ENCODE measurements around the gene BHLHE23.

The BHLHE23 gene

GRCh38 chr20:63025534-63026331, 19.0 kb upstream of the BHLHE23 start (continued):
- TF ChIP-seq TSHZ2 (CRISPR knock-in tag; IDR thresholded peaks at IDR 0.05), result no peak

GRCh38 chr20:63024573-63025392, 18.0 kb upstream of the BHLHE23 start:
- TF ChIP-seq ESRRG (CRISPR knock-in tag; IDR thresholded peaks at IDR 0.05) (no peak), CSDC2 (CRISPR knock-in tag; IDR thresholded peaks at IDR 0.05) (no peak), ZNF8 (CRISPR knock-in tag; IDR thresholded peaks at IDR 0.05) (no peak), TOX (CRISPR knock-in tag; IDR thresholded peaks at IDR 0.05; ENCODE audit: borderline replicate concordance) (no peak), ZC3H10 (CRISPR knock-in tag; IDR thresholded peaks at IDR 0.05) (no peak), ZNF70 (CRISPR knock-in tag; IDR thresholded peaks at IDR 0.05) (no peak), ARNTL (CRISPR knock-in tag; IDR thresholded peaks at IDR 0.05; ENCODE audit: borderline replicate concordance, low read depth) (no peak), SNAI2 (CRISPR knock-in tag; IDR thresholded peaks at IDR 0.05) (no peak), POU6F1 (CRISPR knock-in tag; IDR thresholded peaks at IDR 0.05; ENCODE audit: borderline replicate concordance, low read depth) (no peak), CSRNP3 (CRISPR knock-in tag; IDR thresholded peaks at IDR 0.05) (no peak), ZFP30 (CRISPR knock-in tag; IDR thresholded peaks at IDR 0.05) (no peak), GLIS3 (CRISPR knock-in tag; IDR thresholded peaks at IDR 0.05) (no peak), OSR1 (CRISPR knock-in tag; IDR thresholded peaks at IDR 0.05) (no peak), CREB5 (CRISPR knock-in tag; IDR thresholded peaks at IDR 0.05; ENCODE audit: low read depth) (no peak), TSHZ2 (CRISPR knock-in tag; IDR thresholded peaks at IDR 0.05) (no peak), RARB (CRISPR knock-in tag; IDR thresholded peaks at IDR 0.05) (no peak), PPARA (CRISPR knock-in tag; IDR thresholded peaks at IDR 0.05; ENCODE audit: borderline replicate concordance) (no peak), TCF4 (CRISPR knock-in tag; IDR thresholded peaks at IDR 0.05; ENCODE audit: borderline replicate concordance) (no peak)
- ATAC-seq, result no peak
